ENCODE measurements around the gene KLRD1.
"Not testable (repeated sequence)": the region's sequence is repeated elsewhere in the genome, so short reads cannot be mapped to it uniquely, and the experiment has no call there.

The KLRD1 gene

GRCh38 chr12:10310926-10311720, 3.5 kb downstream of the KLRD1 start:
- no peak for ATAC-seq
- TF ChIP-seq ZNF70 (CRISPR knock-in tag; IDR thresholded peaks at IDR 0.05) (no peak), ESRRG (CRISPR knock-in tag; IDR thresholded peaks at IDR 0.05) (no peak), ZNF8 (CRISPR knock-in tag; IDR thresholded peaks at IDR 0.05) (no peak)

- no peak for ATAC-seq
- TF ChIP-seq BACH2 (CRISPR knock-in tag; IDR thresholded peaks at IDR 0.05; ENCODE audit: borderline replicate concordance) (no peak), CSRNP3 (CRISPR knock-in tag; IDR thresholded peaks at IDR 0.05) (no peak), ZFP30 (CRISPR knock-in tag; IDR thresholded peaks at IDR 0.05) (no peak), OSR1 (CRISPR knock-in tag; IDR thresholded peaks at IDR 0.05) (no peak), TCF4 (CRISPR knock-in tag; IDR thresholded peaks at IDR 0.05; ENCODE audit: borderline replicate concordance) (no peak), PPARA (CRISPR knock-in tag; IDR thresholded peaks at IDR 0.05; ENCODE audit: borderline replicate concordance) (no peak), ZC3H10 (CRISPR knock-in tag; IDR thresholded peaks at IDR 0.05) (no peak), ISL1 (CRISPR knock-in tag; IDR thresholded peaks at IDR 0.05) (no peak), RARB (CRISPR knock-in tag; IDR thresholded peaks at IDR 0.05) (no peak), ZNF8 (CRISPR knock-in tag; IDR thresholded peaks at IDR 0.05) (no peak), TOX (CRISPR knock-in tag; IDR thresholded peaks at IDR 0.05; ENCODE audit: borderline replicate concordance) (no peak), PATZ1 (CRISPR knock-in tag; IDR thresholded peaks at IDR 0.05; ENCODE audit: borderline replicate concordance) (no peak), ZFP3 (CRISPR knock-in tag; IDR thresholded peaks at IDR 0.05) (no peak), SNAI2 (CRISPR knock-in tag; IDR thresholded peaks at IDR 0.05) (no peak), ARNTL (CRISPR knock-in tag; IDR thresholded peaks at IDR 0.05; ENCODE audit: borderline replicate concordance, low read depth) (no peak), ZNF70 (CRISPR knock-in tag; IDR thresholded peaks at IDR 0.05) (no peak), GLIS3 (CRISPR knock-in tag; IDR thresholded peaks at IDR 0.05) (no peak)
- TF ChIP-seq, protein P1, sequence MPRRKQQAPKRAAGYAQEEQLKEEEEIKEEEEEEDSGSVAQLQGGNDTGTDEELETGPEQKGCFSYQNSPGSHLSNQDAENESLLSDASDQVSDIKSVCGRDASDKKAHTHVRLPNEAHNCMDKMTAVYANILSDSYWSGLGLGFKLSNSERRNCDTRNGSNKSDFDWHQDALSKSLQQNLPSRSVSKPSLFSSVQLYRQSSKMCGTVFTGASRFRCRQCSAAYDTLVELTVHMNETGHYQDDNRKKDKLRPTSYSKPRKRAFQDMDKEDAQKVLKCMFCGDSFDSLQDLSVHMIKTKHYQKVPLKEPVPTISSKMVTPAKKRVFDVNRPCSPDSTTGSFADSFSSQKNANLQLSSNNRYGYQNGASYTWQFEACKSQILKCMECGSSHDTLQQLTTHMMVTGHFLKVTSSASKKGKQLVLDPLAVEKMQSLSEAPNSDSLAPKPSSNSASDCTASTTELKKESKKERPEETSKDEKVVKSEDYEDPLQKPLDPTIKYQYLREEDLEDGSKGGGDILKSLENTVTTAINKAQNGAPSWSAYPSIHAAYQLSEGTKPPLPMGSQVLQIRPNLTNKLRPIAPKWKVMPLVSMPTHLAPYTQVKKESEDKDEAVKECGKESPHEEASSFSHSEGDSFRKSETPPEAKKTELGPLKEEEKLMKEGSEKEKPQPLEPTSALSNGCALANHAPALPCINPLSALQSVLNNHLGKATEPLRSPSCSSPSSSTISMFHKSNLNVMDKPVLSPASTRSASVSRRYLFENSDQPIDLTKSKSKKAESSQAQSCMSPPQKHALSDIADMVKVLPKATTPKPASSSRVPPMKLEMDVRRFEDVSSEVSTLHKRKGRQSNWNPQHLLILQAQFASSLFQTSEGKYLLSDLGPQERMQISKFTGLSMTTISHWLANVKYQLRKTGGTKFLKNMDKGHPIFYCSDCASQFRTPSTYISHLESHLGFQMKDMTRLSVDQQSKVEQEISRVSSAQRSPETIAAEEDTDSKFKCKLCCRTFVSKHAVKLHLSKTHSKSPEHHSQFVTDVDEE (CRISPR knock-in tag; IDR thresholded peaks at IDR 0.05), result no peak
These were observed 11.7 kb downstream of the KLRD1 start for GRCh38 chr12:10319388-10319787.

GRCh38 chr12:10320643-10321042, 13.0 kb downstream of the KLRD1 start:
- ATAC-seq, result no peak
- no peak for TF ChIP-seq ZFP3 (CRISPR knock-in tag; IDR thresholded peaks at IDR 0.05)
- TF ChIP-seq, protein P2, sequence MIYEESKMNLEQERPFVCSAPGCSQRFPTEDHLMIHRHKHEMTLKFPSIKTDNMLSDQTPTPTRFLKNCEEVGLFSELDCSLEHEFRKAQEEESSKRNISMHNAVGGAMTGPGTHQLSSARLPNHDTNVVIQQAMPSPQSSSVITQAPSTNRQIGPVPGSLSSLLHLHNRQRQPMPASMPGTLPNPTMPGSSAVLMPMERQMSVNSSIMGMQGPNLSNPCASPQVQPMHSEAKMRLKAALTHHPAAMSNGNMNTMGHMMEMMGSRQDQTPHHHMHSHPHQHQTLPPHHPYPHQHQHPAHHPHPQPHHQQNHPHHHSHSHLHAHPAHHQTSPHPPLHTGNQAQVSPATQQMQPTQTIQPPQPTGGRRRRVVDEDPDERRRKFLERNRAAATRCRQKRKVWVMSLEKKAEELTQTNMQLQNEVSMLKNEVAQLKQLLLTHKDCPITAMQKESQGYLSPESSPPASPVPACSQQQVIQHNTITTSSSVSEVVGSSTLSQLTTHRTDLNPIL (CRISPR knock-in tag; IDR thresholded peaks at IDR 0.05; ENCODE audit: low read depth), result no peak
- no peak for TF ChIP-seq TCF4 (CRISPR knock-in tag; IDR thresholded peaks at IDR 0.05; ENCODE audit: borderline replicate concordance)
- no peak for TF ChIP-seq ISL1 (CRISPR knock-in tag; IDR thresholded peaks at IDR 0.05)
- TF ChIP-seq ZFP30 (CRISPR knock-in tag; IDR thresholded peaks at IDR 0.05), result no peak
- no peak for TF ChIP-seq RARB (CRISPR knock-in tag; IDR thresholded peaks at IDR 0.05)
- TF ChIP-seq ARNTL (CRISPR knock-in tag; IDR thresholded peaks at IDR 0.05; ENCODE audit: borderline replicate concordance, low read depth), result no peak
- TF ChIP-seq ZNF565 (CRISPR knock-in tag; conservative IDR thresholded peaks at IDR 0.05; ENCODE audit: low read depth), result no peak
- TF ChIP-seq ESRRG (CRISPR knock-in tag; IDR thresholded peaks at IDR 0.05), result no peak
- TF ChIP-seq SNAI2 (CRISPR knock-in tag; IDR thresholded peaks at IDR 0.05), result no peak
- no peak for TF ChIP-seq CSDC2 (CRISPR knock-in tag; IDR thresholded peaks at IDR 0.05)

DNA sequence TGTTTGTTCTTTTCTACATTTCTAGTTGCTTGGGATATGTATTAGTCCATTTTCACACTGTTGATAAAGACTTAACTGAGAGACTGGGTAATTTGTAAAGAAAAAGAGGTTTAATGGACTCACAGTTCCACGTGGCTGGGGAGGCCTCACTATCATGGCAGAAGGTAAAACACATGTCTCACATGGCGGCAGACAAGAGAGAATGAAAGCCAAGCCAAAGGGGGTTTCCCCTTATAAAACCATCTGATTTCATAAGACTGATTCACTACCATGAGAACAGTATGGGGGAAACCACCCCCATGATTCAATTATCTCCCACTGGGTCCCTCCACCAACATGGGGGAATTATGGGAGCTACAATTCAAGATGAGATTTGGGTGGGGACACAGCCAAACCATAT, 21.0 kb downstream of the KLRD1 start:
- not testable (repeated sequence) for ATAC-seq
